Activated naive CD4-positive, alpha-beta T cell treated with anti-CD3 and anti-CD28 coated beads, Interleukin-2, amount 50 U/mL, for 72 hours (primary cell): Measurements from ENCODE around the gene OXT. TPM values are rescaled to one million over a fixed set of nuclear protein-coding genes. Genes with fewer than 3 reads are reported as not detected.

Experiments
- ATAC-seq, 2 donors: fragments of 150-1000 bp; cut with Tn5 transposase; 2 replicates each; pipeline ENCODE4 v1.10.0; 2021; ENCODE audit warnings: mild to moderate bottlenecking in 2 of 2, moderate library complexity in 2 of 2
- DNase-seq, 2 donors: peaks; one replicate each; pipeline ENCODE4 v3.0.0; 2021 to 2022; ENCODE audit warnings: low spot score in 2 of 2
- H3K27ac Mint-ChIP-seq, 2 donors: one replicate each; pipeline ENCODE4 v1.8.0; 2022; ENCODE audit warnings: mild to moderate bottlenecking in 2 of 2, mixed read lengths in 2 of 2
- H3K36me3 Mint-ChIP-seq, 2 donors: one replicate each; pipeline ENCODE4 v1.8.0; 2022; ENCODE audit warnings: mixed read lengths in 2 of 2
- H3K9me3 Mint-ChIP-seq, 2 donors: one replicate each; pipeline ENCODE4 v1.8.0; 2022; ENCODE audit warnings: mixed read lengths in 2 of 2
- total RNA-seq, 2 donors: library from RNA; stranded (reverse); gene quantifications; one replicate each; pipeline ENCODE4 v1.2.3, GENCODE V29; 2022

OXT gene
- total RNA-seq, 2 donors from 2014 or later = not detected

DNA sequence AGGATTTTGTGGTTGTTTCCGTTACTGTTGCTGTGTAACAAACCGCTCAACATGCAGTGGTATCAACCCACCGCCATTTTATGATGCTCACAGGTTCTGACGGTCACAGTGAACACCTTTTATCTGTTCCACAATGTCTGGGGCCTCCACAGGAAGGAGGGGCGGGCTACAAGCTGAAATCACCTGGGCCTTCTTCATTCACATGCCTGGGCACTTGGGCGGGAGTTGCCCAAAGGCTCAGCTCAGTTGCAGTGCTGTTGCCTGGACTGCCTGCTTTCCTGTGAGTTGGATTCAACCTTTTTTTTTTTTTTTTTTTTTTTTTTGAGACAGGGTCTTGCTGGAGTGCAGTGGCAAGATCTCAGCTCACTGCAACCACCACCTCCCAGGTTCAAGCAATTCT, 29.8 kb downstream of the OXT start:
- no peak for DNase-seq

DNA sequence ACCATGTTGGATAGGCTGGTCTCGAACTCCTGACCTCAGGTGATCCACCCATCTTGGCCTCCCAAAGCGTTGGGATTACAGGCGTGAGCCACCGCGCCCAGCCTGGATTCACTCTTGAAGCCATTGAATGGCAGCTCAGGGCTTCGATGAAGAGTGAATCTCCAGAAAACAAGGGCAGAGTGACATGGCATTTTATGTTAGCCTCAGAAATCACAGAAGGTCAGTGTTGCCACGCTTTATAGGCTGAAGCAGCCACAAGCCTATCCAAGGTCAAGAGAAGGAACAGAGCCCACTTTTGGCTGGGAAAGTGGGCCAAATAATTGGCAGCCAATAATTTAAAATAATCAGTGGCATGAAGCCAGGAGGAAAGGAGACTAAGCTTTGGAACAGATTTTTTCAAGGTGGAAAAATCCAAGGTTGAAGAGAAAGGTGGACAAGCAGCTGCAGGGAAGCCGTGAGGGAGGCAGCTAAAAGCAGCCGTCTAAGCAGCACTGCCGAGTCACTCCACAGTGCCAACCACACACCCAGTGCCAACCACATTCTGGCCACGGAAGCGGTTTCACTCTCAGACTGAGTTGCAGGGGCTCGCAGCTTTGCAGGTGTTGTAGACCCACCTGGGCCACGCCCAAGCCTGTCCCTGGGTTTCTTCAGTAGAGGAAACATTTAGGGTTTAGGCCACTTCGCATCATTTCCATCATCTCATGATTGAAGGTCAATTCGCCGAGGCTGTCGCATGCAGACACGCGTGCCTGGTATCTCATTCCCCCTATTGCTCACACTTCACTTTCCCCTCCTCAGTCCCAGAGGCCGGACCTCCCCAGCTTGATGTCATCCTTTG, 30.5 kb downstream of the OXT start:
- ATAC-seq (peak; percentile 96 to 98), DNase-seq (peak; percentile 72 to 84)
- H3K9me3 Mint-ChIP-seq = no peaks in the 10 kb centered on the region
- H3K27ac Mint-ChIP-seq = peak overlapping the region; percentile 63 to 81
- H3K36me3 Mint-ChIP-seq = no peaks in the 10 kb centered on the region

More for the DNA sequence above, 29.8 kb downstream of the OXT start:
- Mint-ChIP-seq H3K9me3 (no peaks in the 10 kb centered on the region), H3K27ac (no peak overlapping the region), H3K36me3 (no peaks in the 10 kb centered on the region)
- no peak for ATAC-seq

DNA sequence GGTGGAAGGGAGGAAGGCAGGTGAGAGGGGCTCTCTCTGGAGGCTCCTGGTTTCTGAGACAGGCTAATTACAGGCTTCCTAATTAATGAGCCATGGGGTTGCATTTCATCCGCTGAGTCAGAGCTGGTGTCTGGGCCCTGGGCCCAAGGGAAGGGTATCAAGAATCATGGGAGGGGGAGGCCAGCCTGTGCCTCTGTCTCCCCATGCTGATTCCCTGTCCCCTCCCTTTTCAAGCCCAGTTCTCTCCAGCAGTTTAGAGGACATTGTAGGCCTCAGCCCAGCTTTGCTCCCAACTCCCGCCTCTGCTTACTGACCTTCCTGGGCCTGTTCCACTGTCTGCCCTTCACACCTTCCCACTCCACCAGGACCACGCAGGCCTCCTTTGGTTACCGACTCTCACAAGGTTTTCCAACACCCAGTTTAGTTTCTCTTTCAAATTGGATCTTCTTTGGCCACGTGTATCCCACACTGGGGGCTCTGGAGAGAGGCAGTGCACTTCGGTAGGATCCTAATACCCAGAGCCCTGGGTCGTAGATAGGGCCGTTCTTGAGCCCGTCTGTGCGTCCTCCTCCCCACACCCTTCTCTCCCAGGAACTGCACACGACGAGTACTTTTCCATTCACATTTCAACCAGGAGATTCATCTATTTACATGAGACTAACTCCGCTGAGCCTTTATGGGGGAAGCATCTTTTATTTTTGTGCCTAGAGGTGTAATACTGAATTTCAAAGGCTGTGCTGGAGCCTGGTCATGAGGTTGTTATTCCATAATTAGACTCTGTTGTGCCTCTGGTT, 31.4 kb downstream of the OXT start:
- Mint-ChIP-seq H3K9me3 (no peaks in the 10 kb centered on the region), H3K27ac (peak overlapping the region in 1 of 2 donors; percentile 81), H3K36me3 (no peaks in the 10 kb centered on the region)
- no peak for DNase-seq
- peak in 1 of 2 donors; percentile 6 for ATAC-seq

DNA sequence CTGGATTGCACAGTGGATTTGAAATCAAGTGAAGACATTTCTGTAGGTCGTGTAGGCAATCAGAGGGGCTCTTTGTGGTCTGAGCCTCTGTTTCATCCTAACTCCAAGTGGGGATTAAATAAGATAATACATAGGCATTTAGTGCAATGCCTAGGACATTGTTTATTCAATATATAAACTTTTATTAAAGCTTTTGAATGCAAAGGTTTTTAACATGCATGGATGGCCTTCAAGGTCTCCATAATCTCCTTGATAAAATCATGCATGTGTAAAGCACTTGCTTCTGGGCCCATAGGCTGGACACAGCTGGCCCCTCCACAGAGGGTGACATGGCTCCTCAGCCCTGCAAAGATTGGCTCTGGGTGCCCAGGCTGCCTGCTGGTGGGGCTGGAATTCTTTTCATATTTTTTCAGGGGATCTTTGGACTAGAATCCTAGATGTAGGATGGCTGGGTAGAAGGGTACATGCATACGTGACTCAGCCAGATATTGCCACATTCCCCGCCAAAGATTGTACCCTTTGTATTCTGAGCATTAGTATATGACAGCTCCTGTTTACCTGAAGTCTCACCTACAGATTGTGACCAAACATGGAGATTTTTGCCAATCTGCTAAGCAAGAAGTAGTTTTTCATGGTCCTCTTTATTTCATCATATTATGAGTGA, 32.1 kb downstream of the OXT start:
- no peak overlapping the region for H3K27ac Mint-ChIP-seq
- DNase-seq (no peak), ATAC-seq (no peak)
- no peaks in the 10 kb centered on the region for H3K9me3 Mint-ChIP-seq
- H3K36me3 Mint-ChIP-seq = no peaks in the 10 kb centered on the region

DNA sequence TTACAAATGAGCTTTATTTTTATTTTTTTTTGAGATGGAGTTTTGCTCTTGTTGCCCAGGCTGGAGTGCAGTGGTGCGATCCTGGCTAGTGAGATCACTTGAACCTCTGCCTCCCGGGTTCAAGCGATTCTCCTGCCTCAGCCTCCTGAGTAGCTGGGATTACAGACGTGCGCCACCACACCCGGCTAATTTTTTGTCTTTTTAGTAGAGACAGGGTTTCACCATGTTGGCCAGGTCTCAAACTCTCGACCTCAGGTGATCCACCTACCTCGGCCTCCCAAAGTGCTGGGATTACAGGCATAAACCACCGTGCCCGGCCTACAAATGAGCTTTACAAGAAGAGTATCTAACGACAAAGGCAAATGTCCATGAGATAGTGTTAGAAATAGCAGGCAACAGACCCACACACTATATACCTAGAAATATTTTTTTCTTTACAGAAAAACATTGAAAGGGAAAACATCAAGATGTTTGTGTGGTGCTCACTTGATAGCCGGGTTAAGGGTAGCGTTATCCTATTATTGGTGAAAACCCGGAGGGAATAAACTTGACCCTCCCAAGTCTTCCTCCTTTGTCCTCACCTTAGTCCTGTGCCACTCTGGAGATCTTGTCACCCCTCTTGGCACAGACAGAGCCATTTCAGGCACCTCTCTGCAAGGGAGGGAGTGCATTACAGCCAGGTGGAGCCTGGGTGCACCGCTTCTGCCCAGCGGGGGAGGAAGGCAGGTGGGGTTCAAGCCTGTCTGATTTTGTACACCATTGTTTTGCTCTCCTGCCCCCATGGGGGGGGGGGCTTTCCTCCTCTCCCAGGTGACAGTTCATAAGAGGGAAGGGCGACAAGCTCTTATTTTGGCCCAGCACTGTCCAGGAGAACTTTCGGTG, 34.1 kb downstream of the OXT start:
- Mint-ChIP-seq H3K9me3 (no peaks in the 10 kb centered on the region), H3K36me3 (no peaks in the 10 kb centered on the region), H3K27ac (no peak overlapping the region)
- DNase-seq (no peak), ATAC-seq (no peak)

DNA sequence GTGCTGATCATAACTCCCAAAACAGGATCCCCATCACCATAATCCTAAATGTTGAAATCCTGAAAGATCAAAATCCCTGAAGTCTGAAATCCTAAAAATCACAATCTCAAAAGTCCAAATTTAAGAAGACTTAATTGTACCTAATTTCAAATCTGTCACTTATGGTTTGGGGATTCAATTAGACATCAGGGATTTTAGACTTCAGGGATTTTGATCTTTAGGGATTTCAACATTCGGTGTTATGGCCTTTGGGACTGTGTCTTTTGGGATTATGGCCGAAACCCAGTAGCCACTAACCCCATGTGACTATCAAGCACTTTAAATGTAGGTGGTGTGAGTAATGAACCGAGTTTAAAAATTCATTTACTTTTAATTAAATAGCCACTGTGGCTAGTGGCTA, 34.8 kb downstream of the OXT start:
- H3K9me3 Mint-ChIP-seq = no peaks in the 10 kb centered on the region
- no peaks in the 10 kb centered on the region for H3K36me3 Mint-ChIP-seq
- ATAC-seq = no peak
- H3K27ac Mint-ChIP-seq = no peak overlapping the region
- DNase-seq = no peak

DNA sequence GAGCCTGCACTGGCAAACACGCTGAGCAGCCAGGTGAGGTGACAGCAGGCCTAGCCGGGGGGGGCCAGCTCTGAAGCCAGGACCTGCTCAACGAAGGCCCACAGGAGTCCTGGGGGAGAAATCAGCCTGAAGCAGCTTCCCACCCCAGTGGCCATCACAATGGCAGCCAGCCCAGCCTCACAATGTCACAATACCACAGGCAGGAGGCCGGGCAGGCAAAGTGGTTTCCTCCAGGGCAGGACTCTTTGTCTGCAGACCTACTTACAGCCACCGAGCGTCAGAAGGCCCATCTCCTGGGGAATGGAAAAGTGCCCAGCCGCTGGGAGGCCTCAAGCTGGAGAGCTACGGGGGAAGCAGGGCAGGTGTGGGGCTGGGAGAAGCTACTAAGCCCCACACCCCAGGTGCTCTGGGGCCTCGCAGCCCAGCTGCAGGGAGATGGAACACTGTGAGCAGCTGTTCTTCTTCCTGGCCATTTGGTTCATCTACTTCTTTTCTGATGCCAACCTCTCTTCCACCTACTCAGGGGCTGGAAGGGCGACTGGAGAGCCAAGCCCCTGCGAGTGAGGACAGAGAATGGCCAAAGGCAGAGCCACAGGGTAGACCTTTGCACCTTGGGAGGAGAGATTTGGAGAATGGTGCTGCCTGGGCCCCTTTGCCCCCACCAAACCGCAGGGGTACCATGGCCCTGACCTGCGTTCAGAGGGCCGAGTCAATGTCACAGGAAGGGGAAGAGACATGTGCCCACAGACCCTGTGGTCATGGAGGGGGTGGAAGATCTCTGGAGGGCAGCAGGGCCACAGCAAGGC, 35.4 kb downstream of the OXT start:
- ATAC-seq (no peak), DNase-seq (no peak)
- Mint-ChIP-seq H3K27ac (peak overlapping the region in 1 of 2 donors; percentile 19), H3K36me3 (no peaks in the 10 kb centered on the region), H3K9me3 (no peaks in the 10 kb centered on the region)

DNA sequence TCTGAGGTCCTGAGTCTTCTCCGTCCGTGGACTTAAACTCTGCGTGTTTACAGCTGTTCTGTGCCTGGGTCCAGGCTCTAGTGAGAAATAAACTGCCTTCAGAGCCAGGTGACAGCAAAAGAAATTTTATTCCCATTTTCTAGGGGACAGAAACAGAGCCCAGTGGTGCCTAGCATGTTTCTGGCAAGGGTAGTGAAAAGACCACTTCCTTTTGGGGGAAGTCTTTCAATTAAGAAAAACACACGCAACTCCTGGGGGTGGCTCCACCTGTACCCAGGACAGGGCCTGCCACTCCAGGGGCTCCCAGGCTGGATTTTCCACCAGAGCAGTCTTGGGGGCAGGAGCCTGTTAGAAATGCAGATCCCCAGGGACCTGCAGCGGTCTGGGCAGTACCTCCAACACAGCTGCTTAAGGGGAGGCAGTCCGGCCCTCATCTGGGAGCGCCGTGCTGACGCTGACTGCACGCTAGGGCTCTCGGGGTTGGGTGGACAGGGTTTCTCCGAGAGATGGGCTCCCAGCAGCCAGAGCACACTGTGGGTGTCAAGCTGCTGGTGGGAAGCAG, 36.1 kb downstream of the OXT start:
- ATAC-seq (no peak), DNase-seq (no peak)
- Mint-ChIP-seq H3K9me3 (no peaks in the 10 kb centered on the region), H3K36me3 (no peaks in the 10 kb centered on the region), H3K27ac (no peak overlapping the region)

DNA sequence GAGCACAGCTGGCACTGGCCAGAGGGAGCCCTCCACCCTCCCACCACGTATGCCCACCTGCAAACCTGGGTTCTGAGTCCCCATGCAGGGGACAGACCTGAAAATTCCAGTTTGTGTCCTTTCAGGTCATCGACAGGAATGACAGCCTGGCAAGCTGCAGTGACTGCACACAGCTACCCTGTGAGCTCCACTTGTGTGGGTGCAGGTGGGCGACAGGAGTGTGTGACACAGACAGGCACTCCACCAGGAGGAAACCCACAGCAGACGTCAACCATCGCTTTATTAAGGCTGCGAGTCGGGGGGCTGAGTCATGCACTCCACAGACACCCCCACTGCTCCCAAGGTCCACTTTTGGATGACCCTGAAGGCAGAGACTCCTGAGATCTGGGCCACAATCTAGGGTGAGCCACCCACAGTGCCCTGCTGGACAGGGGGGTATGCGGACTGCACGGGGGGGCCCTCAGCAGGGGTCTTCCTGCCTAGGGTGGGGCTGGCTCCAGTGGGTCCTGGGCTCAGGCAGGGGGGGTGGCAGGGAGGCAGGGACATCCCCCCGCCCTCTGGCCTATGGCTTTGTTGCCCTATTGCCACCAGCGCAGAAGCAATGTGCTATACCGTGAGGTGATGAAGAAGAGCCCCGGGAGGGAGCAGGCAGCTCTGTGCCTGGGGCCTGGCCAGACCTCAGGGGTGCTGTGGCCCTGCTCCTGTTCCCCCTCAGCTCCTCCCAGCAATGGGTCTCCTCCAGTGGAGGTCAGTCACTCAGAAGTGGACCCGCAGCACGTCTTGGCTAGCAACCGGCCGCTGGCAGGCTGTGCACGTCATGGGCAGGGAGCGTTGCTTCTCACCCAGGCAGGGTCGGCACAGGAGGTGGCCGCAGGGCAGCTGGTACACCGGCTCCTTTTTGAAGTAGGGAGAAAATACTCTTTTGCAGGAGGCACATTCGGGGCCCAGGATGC, 38.2 kb downstream of the OXT start:
- ATAC-seq = no peak
- Mint-ChIP-seq H3K9me3 (no peaks in the 10 kb centered on the region), H3K36me3 (no peaks in the 10 kb centered on the region), H3K27ac (no peak overlapping the region)
- no peak for DNase-seq

DNA sequence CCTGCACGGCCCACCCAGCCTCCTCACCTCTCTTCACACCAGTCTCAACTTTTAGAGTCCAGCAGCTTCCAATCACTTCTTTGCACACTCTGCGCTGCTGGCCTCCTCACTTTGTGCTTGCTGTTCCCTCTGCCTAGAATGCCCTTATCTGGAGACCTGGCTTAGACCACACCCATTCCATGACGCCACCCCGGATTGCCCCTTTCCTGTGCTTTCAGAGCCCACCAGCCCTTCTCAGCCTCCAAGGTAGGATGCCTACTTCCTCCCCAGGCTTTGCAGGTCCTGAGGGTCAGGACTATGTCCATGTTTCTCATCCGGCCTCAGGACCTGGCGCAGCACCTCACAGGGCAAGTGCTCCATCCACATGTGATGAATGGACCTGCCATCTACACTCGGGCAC, 40.1 kb downstream of the OXT start:
- no peak overlapping the region for H3K27ac Mint-ChIP-seq
- no peaks in the 10 kb centered on the region for H3K36me3 Mint-ChIP-seq
- H3K9me3 Mint-ChIP-seq = no peaks in the 10 kb centered on the region
- no peak for ATAC-seq
- no peak for DNase-seq

DNA sequence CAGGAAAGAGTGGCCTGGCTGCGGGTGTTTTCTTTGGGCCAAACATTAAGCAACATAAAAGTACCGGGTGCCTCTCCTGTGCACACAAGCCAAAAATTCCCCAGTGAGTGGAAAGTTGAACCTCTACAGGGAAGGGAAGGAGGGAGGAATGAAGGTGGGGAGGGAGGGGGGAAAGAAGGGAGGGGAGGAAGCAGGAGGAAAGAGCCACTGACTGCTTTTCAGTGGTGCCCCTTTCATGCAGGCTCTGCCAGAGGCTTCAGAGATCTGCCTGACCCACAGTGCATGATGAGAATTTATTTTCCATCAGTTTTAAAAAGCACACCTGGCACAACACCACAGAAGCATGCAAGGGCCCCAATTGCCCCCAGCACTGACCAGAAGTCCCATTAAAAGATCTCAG, 40.6 kb downstream of the OXT start:
- ATAC-seq (no peak), DNase-seq (no peak)
- no peak overlapping the region for H3K27ac Mint-ChIP-seq
- H3K36me3 Mint-ChIP-seq = no peaks in the 10 kb centered on the region
- no peaks in the 10 kb centered on the region for H3K9me3 Mint-ChIP-seq

DNA sequence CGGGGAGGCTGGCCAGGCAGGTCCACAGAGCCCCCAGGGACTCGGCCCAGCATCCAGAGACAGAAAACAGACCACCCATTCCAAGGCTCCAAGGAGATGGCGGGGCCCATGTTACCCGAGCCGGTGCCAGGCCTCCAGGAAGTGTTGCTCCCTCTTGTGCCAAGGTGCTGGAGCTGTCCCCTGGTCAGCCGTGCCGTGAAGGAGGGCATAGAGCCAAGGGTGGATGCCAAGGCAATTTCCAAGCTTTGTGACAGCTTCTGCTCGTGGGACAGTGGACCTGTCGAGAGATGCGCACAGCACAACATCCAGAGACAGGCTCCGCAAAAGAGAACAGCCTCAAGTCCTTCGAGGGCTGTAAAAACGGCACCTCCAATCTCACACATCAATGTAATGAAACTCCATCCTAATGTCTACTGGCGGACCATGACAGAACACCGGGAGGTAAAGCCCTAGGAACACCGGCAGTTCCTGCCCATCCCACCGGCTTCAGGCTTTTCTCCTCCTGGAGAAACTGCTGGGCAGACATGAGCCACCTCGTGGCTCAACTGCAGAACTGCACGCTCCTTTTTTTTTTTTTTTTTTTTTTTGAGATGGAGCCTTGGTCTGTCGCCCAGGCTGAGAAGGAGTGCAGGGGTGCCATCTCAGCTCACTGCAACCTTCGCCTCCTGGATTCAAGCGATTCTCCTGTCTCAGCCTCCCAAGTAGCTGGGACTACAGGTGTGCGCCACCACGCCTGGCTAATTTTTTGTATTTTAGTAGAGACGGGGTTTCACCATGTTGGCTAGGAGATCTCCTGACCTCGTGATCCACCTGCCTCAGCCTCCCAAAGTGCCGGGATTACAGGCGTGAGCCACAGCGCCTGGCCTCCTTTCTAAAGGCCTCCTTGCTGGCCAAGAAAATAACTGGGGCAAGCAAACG, 44.0 kb downstream of the OXT start:
- ATAC-seq (peak; percentile 62 to 67), DNase-seq (no peak)
- H3K36me3 Mint-ChIP-seq = peaks cover 0 to under 1% of the 10 kb centered on the region in 2 donors
- H3K27ac Mint-ChIP-seq = no peak overlapping the region
- no peaks in the 10 kb centered on the region for H3K9me3 Mint-ChIP-seq

DNA sequence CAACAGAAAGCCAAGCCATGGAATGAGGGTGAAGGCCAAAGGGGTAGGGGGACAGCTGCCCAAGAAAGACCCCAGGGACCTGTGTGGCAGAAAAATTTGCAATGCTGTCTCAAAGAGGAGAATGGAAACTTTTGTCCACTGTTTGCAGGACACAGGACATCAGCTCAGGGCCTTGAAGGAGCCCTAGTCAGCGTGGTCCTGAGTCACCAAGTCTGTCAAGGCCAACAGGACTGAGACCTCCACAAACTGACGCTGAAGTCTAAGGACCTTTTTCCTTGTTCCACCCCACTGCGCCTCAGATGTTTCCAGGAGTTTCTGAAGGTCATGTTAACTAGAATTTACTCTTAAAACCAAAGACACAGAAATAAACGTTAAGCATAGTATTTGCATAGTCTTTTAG, 44.9 kb downstream of the OXT start:
- Mint-ChIP-seq H3K27ac (no peak overlapping the region), H3K9me3 (no peaks in the 10 kb centered on the region), H3K36me3 (peaks cover 7 to 9% of the 10 kb centered on the region in 2 donors)
- ATAC-seq = no peak
- DNase-seq = no peak
